HG02885 (cell line): ENCODE results near the gene SERPINF2.
A peak's percentile ranks its signal among the peaks of the same experiment; 100 is the strongest.
"Not testable (repeated sequence)": the region's sequence is repeated elsewhere in the genome, so short reads cannot be mapped to it uniquely, and the experiment has no call there.

Source experiments
- ATAC-seq: cut with Tn5 transposase; IDR thresholded peaks from one replicate; pipeline ENCODE4 v1.9.1; 2021; ENCODE audit warnings: mild to moderate bottlenecking; ENCODE audit not compliant: unreplicated experiment, poor library complexity

SERPINF2 gene

DNA sequence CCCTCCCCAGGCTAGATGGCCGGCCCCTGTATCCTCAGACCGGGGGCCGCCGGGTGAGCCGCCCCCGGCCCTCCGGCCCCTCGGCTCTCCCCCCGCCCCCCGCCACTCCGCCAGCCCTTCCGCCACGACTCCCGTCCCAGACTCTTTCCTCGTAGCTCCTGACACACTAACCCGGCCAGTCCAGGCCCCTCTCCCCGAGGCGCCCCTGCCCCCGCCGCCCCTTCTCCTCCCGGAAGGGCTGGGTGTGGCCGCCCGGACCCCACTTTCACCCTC lies 26.9 kb upstream of the SERPINF2 start:
- no peak for ATAC-seq

DNA sequence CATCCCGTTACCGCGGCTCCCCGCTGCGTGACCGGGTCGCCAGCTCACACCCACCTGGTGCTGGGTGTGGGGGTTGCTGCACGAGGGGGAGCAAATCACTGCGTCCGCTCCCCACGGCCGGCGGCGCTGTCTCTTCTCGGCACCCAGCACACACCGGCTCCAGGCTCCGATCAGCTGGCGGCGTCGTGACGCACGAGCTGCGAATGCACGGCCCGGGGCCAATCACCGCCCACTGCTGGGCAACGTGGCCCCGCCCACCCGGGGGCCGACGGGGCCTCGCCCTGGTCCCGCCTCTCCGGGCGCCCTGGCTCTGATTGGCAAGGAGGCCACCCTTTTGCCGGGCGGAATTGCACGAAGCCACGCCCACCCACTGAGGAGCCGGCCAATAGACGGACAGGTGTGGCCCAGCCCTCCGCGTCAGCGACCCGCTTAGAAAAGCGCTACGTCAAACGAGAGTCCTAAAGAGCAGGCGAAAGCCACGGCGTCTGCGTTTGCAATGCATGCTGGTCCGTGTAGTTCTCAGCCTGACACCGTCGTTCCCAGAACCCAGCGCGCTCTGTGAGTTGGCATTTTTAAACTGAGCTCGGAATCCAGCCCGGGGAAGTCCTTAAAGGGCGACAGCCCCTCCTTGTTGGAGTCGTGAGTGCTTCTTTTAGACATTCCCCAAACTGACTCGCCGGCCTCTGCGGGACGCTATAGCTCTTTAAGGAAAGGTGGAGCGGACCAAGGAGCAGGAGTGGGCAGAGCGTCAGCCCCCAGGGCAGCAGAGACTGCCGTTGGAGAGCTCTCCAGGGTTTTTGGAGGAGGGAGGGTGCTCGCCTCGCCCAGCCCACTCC lies 26.4 kb upstream of the SERPINF2 start:
- peak; percentile 79 for ATAC-seq

DNA sequence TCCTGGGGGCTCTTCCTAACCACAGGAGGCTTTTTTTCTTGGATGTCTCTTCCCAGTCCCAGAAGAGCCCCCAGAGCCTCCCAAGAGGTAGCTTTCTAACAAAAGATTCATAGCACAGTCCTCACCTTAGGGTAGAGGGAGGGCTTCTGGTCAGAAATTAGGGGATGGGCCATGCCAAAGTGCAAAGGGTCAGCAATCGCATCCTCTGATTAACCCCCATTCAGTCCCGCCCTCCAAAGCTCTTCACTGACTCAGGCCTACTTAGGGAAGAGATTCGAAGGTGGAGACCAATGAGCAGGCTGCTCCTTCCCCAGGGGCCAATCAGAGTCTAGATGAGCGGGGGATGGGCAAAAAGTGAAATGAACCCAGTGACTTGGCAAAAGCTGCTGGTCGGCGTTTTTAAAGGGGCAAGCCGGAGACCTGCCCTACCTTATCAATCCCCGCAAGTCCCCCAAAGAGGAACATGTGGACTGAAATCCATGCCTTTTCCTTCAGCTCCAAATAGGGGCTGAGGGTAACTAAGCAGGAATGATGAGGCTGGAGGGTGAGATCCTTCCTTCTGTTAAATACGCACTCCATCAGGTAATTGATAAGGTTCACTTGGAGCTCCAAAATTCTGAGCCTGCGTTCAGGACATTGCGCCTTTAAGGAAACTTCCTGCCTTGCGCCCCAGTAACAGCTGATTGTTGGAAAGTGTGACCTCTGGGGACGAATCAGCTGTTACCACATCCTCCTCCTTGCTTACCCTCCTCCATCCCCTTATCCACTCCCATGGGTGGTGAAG lies 25.6 kb upstream of the SERPINF2 start:
- peak; percentile 38 for ATAC-seq

GRCh38 chr17:1718362-1719165 lies 24.1 kb upstream of the SERPINF2 start:
- ATAC-seq, result no peak

DNA sequence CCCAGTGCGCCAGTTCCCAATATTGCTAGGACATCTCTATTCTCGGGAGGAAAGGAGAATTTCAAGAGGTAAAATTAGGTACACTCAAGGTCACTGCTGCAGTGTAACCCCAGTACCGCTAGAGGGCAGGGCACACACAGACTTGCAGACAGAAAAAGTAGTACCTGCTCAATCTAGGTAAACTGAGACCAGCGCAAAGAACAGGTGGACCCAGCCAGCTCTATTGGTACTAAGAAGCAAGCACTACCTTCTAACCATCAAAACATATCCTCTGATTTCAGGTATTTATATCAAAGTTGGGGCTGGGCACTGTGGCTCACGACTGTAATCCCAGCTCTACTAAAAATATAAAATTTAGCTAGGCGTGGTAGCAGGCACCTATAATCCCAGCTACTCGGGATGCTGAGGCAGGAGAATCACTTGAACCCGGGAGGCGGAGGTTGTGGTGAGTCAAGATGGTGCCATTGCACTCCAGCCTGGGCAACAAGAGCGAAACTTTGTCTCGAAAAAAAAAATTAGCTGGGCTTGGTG lies 21.8 kb upstream of the SERPINF2 start:
- ATAC-seq, result no peak

- ATAC-seq, result not testable (repeated sequence)
Observed at GRCh38 chr17:1722022-1722421, 20.6 kb upstream of the SERPINF2 start.

GRCh38 chr17:1724351-1724868 lies 18.3 kb upstream of the SERPINF2 start, which contains the start of gene WDR81:
Gene WDR81 (plus strand): TSS chr17:1724704. CDS start chr17:1724960, 256 bp downstream.
- peak; percentile 72 for ATAC-seq

- ATAC-seq, result peak; percentile 8
Observed at GRCh38 chr17:1724869-1725641, 17.6 kb upstream of the SERPINF2 start.

DNA sequence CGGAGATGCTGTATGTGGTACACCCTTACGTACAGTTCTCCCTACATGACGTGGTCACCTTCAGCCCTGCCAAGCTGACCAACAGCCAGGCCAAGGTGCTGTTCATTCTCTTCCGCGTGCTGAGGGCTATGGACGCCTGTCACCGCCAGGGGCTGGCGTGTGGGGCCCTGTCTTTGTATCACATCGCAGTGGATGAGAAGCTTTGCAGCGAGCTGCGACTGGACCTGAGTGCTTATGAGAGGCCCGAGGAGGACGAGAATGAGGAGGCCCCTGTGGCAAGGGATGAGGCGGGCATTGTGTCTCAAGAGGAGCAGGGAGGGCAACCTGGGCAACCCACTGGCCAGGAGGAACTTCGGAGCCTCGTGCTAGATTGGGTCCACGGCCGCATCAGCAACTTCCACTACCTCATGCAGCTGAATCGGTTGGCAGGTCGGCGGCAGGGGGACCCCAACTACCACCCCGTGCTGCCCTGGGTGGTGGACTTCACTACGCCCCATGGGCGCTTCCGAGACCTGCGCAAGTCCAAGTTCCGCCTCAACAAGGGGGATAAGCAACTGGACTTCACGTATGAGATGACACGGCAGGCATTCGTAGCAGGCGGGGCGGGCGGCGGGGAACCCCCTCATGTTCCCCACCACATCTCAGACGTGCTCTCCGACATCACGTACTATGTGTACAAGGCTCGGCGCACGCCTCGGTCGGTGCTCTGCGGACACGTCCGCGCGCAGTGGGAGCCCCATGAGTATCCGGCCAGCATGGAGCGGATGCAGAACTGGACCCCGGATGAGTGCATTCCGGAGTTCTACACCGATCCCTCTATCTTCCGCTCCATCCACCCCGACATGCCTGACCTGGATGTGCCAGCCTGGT lies 16.8 kb upstream of the SERPINF2 start:
- no peak for ATAC-seq

DNA sequence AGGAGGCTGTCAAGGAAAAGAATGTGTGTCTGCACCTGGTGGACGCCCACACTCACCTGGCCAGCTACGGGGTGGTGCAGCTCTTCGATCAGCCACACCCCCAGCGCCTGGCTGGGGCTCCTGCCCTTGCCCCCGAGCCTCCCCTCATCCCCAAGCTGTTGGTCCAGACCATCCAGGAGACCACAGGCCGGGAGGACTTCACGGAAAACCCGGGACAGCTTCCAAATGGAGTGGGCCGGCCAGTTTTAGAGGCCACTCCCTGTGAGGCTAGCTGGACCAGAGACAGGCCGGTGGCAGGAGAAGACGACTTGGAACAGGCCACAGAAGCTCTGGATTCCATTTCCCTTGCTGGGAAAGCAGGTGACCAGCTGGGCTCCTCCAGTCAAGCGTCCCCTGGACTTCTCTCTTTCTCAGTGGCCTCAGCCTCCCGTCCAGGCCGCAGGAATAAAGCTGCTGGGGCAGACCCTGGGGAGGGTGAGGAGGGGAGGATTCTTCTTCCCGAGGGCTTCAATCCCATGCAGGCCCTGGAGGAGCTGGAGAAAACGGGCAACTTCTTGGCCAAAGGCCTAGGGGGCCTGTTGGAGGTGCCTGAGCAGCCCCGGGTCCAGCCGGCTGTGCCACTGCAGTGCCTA lies 15.9 kb upstream of the SERPINF2 start:
- ATAC-seq, result no peak

DNA sequence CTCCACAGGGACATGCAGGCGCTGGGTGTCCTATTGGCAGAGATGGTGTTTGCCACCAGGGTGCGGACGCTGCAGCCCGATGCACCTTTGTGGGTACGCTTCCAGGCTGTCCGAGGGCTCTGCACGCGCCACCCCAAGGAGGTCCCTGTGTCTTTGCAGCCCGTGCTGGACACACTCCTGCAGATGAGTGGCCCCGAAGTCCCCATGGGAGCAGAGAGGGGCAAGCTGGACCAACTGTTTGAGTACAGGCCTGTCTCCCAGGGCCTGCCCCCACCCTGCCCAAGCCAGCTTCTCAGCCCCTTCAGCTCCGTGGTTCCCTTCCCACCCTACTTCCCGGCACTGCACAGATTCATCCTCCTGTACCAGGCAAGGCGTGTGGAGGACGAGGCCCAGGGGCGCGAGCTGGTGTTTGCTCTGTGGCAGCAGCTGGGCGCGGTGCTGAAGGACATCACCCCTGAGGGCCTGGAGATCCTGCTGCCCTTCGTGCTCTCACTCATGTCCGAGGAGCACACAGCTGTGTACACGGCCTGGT lies 15.3 kb upstream of the SERPINF2 start:
- ATAC-seq, result no peak

DNA sequence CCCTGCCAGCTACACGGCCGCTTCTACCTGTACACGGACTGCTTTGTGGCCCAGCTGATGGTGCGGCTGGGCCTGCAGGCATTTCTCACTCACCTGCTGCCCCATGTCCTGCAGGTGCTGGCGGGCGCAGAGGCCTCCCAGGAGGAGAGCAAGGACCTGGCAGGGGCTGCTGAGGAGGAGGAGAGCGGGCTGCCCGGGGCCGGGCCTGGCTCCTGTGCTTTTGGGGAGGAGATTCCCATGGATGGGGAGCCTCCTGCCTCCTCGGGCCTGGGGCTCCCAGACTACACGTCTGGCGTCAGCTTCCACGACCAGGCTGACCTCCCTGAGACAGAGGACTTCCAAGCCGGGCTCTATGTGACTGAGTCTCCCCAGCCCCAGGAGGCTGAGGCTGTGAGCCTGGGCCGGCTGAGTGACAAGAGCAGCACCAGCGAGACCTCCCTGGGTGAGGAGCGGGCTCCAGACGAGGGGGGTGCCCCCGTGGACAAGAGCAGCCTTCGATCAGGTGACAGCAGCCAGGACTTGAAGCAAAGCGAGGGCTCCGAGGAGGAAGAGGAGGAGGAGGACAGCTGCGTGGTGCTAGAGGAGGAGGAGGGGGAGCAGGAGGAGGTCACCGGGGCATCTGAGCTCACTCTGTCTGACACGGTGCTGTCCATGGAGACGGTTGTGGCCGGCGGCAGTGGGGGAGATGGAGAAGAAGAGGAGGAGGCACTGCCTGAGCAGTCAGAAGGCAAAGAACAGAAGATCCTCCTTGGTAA lies 14.6 kb upstream of the SERPINF2 start:
- no peak for ATAC-seq

GRCh38 chr17:1729966-1730325 lies 12.7 kb upstream of the SERPINF2 start:
- no peak for ATAC-seq

GRCh38 chr17:1730326-1731193 lies 12.1 kb upstream of the SERPINF2 start:
- no peak for ATAC-seq

DNA sequence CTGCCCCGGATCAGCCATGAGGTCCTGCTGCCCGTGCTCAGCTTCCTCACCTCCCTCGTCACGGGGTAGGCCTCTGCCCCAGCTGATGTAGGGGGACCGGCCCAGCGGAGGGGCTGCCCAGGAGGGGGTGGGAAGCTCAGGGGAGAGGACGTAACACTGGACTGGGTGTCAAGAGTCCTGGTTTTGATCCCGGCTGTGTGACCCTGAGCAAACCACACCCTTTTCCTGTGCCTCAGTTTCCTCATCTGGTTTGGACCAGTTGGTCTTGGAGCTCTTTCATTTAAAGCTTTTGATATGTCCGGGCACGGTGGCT lies 11.5 kb upstream of the SERPINF2 start:
- ATAC-seq, result no peak

DNA sequence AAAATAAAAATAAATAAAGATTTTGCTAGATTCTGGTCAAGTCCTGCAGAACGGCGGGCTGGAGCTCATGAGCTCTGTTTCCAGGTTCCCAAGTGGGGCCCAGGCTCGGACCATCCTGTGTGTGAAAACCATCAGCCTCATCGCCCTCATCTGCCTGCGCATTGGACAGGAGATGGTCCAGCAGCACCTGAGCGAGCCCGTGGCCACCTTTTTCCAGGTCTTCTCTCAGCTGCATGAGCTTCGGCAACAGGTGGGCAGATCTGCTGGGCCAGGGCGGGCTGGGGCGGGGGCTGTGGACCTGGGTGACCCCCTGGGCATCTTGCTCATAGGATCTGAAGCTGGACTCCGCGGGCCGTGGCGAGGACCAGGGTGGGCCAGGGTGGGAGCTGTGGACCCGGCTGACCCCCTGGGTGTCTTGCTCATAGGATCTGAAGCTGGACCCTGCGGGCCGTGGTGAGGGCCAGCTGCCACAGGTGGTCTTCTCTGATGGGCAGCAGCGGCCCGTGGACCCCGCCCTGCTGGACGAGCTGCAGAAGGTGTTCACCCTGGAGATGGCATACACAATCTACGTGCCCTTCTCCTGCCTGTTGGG lies 10.3 kb upstream of the SERPINF2 start:
- ATAC-seq, result no peak
